HEK293 (cell line): ENCODE results near the gene CCDC24.

Experiments
- CTCF ChIA-PET: fragments of 350-600 bp; formaldehyde crosslinking; extraction: SDS; loops from one replicate; lab custom pipeline; 2021; ENCODE audit warnings: antibody characterized with exemption; lab: Yijun Ruan, JAX
- POLR2A ChIA-PET: fragments of 300-600 bp; formaldehyde crosslinking; extraction: SDS; loops from one replicate; lab custom pipeline; 2020; ENCODE audit warnings: antibody characterized with exemption, inconsistent platforms; lab: Yijun Ruan, JAX
- H3K27ac ChIP-seq: fragments of 200-500 bp; sonication (Bioruptor generic); 2 replicates; pipeline ENCODE4 v1.5.1; 2014; ENCODE audit warnings: low read depth, low read length, control low read depth, inconsistent platforms; ENCODE audit errors: extremely low read depth
- H3K36me3 ChIP-seq, 2 experiments: fragments of 200-500 bp in 1 of 2; sonication (Bioruptor generic) in 1 of 2; 1 replicate in 1 of 2; 2 replicates in 1 of 2; pipeline ENCODE4 v1.5.1; 2014 to 2017; ENCODE audit warnings: inconsistent platforms in 2 of 2, low read length in 2 of 2; ENCODE audit not compliant: control insufficient read depth in 2 of 2, insufficient read depth in 1 of 2
- H3K4me1 ChIP-seq: fragments of 200-500 bp; sonication (Bioruptor generic); 2 replicates; pipeline ENCODE4 v1.5.1; 2014; ENCODE audit warnings: mild to moderate bottlenecking, low read length, inconsistent platforms; ENCODE audit not compliant: control insufficient read depth, insufficient read depth
- H3K4me3 ChIP-seq: 2 replicates; pipeline ENCODE4 v1.5.1; 2011; ENCODE audit warnings: low read depth, mild to moderate bottlenecking, control low read depth, low read length, moderate library complexity
- H3K9me3 ChIP-seq: fragments of 200-500 bp; sonication (Bioruptor generic); 2 replicates; pipeline ENCODE4 v1.5.1; 2014; ENCODE audit warnings: low read depth, low read length, inconsistent platforms; ENCODE audit not compliant: control insufficient read depth, insufficient read depth
- GLIS2 ChIP-seq: fragments of 450-650 bp; formaldehyde crosslinking; IDR thresholded peaks from 2 replicates; pipeline ENCODE4 v1.5.1; 2016; ENCODE audit warnings: missing biosample characterization, missing genetic modification characterization
- KLF7 ChIP-seq: fragments of 450-650 bp; formaldehyde crosslinking; IDR thresholded peaks from 2 replicates; pipeline ENCODE4 v1.5.1; 2016; ENCODE audit warnings: missing biosample characterization, missing genetic modification characterization, borderline replicate concordance
- MEIS1 ChIP-seq: sonication (generic); formaldehyde crosslinking; IDR thresholded peaks from 2 replicates; pipeline ENCODE4 v1.8.1; 2022; ENCODE audit warnings: missing genetic modification reagents, mild to moderate bottlenecking, borderline replicate concordance
- REPIN1 ChIP-seq: fragments of 450-650 bp; formaldehyde crosslinking; IDR thresholded peaks from 2 replicates; pipeline ENCODE4 v1.5.1; 2017; ENCODE audit warnings: missing biosample characterization, missing genetic modification characterization, low read depth
- ZBTB21 ChIP-seq: fragments of 450-650 bp; formaldehyde crosslinking; IDR thresholded peaks from 2 replicates; pipeline ENCODE4 v1.5.1; 2017; ENCODE audit warnings: missing biosample characterization, missing genetic modification characterization
- ZFP41 ChIP-seq: fragments of 450-650 bp; formaldehyde crosslinking; IDR thresholded peaks from 2 replicates; pipeline ENCODE4 v1.5.1; 2016; ENCODE audit warnings: missing biosample characterization, missing genetic modification characterization, borderline replicate concordance
- ZFP69B ChIP-seq: fragments of 450-650 bp; formaldehyde crosslinking; IDR thresholded peaks from 2 replicates; pipeline ENCODE4 v1.5.1; 2016; ENCODE audit warnings: missing biosample characterization, missing genetic modification characterization
- ZNF133 ChIP-seq: fragments of 450-650 bp; formaldehyde crosslinking; IDR thresholded peaks from 2 replicates; pipeline ENCODE4 v1.5.1; 2016; ENCODE audit warnings: missing biosample characterization, missing genetic modification characterization
- ZNF24 ChIP-seq: fragments of 450-650 bp; formaldehyde crosslinking; IDR thresholded peaks from 2 replicates; pipeline ENCODE4 v1.5.1; 2016; ENCODE audit warnings: missing biosample characterization, missing genetic modification characterization
- ZNF341 ChIP-seq: fragments of 450-650 bp; formaldehyde crosslinking; IDR thresholded peaks from 2 replicates; pipeline ENCODE4; 2016; ENCODE audit warnings: low read depth, missing biosample characterization, missing genetic modification characterization
- ZNF560 ChIP-seq: fragments of 450-650 bp; formaldehyde crosslinking; IDR thresholded peaks from 2 replicates; pipeline ENCODE4 v1.5.1; 2017; ENCODE audit warnings: missing biosample characterization, missing genetic modification characterization, borderline replicate concordance
- ZNF610 ChIP-seq: fragments of 450-650 bp; formaldehyde crosslinking; IDR thresholded peaks from 2 replicates; pipeline ENCODE4 v1.5.1; 2016; ENCODE audit warnings: missing biosample characterization, missing genetic modification characterization, borderline replicate concordance
- ZNF621 ChIP-seq: fragments of 450-650 bp; formaldehyde crosslinking; IDR thresholded peaks from 2 replicates; pipeline ENCODE4 v1.5.1; 2017; ENCODE audit warnings: missing biosample characterization, missing genetic modification characterization
- ZNF629 ChIP-seq: fragments of 450-650 bp; formaldehyde crosslinking; IDR thresholded peaks from 2 replicates; pipeline ENCODE4 v1.5.1; 2017; ENCODE audit warnings: missing biosample characterization, missing genetic modification characterization
- ZNF654 ChIP-seq: fragments of 450-650 bp; formaldehyde crosslinking; IDR thresholded peaks from 2 replicates; pipeline ENCODE4 v1.5.1; 2016; ENCODE audit warnings: low read depth, missing biosample characterization, missing genetic modification characterization
- ZNF76 ChIP-seq: fragments of 450-650 bp; formaldehyde crosslinking; IDR thresholded peaks from 2 replicates; pipeline ENCODE4; 2016; ENCODE audit warnings: low read depth, missing biosample characterization, missing genetic modification characterization, borderline replicate concordance
- ZSCAN30 ChIP-seq: fragments of 450-650 bp; IDR thresholded peaks from 2 replicates; pipeline ENCODE4 v1.5.1; 2018; ENCODE audit warnings: missing biosample characterization, mild to moderate bottlenecking, missing genetic modification characterization, moderate library complexity
- TF ChIP-seq, protein P1 (sequence below): fragments of 450-650 bp; formaldehyde crosslinking; IDR thresholded peaks from 2 replicates; pipeline ENCODE4 v1.5.1; 2016; ENCODE audit warnings: missing biosample characterization, missing genetic modification characterization
- TF ChIP-seq, protein P2 (sequence below): fragments of 450-650 bp; formaldehyde crosslinking; IDR thresholded peaks from 2 replicates; pipeline ENCODE4 v1.5.1; 2016; ENCODE audit warnings: missing biosample characterization, missing genetic modification characterization
- TF ChIP-seq, protein P3 (sequence below): fragments of 450-650 bp; formaldehyde crosslinking; IDR thresholded peaks from 2 replicates; pipeline ENCODE4 v1.5.1; 2016; ENCODE audit warnings: missing biosample characterization, missing genetic modification characterization
- TF ChIP-seq, protein P4 (sequence below): fragments of 450-650 bp; formaldehyde crosslinking; IDR thresholded peaks from 2 replicates; pipeline ENCODE4 v1.5.1; 2016; ENCODE audit warnings: missing biosample characterization, missing genetic modification characterization
- TF ChIP-seq, protein P5 (sequence below): fragments of 450-650 bp; formaldehyde crosslinking; IDR thresholded peaks from 2 replicates; pipeline ENCODE4 v1.5.1; 2016; ENCODE audit warnings: missing biosample characterization, missing genetic modification characterization, borderline replicate concordance

The CCDC24 gene

DNA sequence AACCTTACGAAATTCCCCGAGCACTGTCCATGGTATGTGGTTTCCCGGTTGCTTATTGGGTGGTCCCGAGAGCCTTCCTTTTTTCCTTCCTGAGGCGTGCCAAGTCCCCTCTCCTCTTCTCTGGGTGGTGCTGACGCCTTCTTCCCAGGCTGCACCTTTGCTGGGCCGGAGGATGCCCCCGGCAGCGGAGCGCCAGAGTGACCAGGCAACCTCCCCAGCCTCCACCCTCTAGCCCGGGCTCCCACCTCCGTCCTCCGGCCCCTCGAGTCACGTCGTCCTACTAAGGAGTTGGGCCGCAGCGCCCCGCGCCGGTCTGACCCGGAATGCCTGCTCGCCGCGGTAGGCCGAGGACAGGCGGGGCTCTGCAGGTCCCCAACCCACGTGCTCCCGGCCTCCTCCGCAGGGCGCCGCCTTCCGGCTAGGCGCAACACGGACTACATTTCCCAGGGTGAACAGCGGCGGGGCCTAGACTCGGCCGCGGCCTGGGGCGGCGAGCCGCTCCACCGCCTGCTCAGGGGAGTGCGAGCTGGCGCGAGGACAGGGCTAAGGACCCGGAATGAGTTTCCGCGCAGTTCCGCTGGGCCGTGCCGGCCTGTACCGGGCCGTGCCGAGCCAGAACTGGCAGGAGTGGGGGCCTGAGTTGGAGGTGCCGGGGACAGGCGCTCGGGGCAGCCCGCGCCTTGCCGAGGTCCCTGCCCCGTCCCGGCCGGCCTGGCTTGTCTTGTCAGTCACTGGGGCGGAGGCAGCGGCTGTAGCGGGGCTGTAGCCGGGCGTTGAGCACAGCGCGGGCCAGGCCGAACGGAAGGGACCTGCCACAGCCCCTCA lies 45.0 kb upstream of the CCDC24 start, which contains the start of gene IPO13 (continued):
- TF ChIP-seq, protein P1, sequence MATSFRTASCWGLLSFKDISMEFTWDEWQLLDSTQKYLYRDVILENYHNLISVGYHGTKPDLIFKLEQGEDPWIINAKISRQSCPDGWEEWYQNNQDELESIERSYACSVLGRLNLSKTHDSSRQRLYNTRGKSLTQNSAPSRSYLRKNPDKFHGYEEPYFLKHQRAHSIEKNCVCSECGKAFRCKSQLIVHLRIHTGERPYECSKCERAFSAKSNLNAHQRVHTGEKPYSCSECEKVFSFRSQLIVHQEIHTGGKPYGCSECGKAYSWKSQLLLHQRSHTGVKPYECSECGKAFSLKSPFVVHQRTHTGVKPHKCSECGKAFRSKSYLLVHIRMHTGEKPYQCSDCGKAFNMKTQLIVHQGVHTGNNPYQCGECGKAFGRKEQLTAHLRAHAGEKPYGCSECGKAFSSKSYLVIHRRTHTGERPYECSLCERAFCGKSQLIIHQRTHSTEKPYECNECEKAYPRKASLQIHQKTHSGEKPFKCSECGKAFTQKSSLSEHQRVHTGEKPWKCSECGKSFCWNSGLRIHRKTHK (tag by site-specific recombination), result no peak
- TF ChIP-seq, protein P2, sequence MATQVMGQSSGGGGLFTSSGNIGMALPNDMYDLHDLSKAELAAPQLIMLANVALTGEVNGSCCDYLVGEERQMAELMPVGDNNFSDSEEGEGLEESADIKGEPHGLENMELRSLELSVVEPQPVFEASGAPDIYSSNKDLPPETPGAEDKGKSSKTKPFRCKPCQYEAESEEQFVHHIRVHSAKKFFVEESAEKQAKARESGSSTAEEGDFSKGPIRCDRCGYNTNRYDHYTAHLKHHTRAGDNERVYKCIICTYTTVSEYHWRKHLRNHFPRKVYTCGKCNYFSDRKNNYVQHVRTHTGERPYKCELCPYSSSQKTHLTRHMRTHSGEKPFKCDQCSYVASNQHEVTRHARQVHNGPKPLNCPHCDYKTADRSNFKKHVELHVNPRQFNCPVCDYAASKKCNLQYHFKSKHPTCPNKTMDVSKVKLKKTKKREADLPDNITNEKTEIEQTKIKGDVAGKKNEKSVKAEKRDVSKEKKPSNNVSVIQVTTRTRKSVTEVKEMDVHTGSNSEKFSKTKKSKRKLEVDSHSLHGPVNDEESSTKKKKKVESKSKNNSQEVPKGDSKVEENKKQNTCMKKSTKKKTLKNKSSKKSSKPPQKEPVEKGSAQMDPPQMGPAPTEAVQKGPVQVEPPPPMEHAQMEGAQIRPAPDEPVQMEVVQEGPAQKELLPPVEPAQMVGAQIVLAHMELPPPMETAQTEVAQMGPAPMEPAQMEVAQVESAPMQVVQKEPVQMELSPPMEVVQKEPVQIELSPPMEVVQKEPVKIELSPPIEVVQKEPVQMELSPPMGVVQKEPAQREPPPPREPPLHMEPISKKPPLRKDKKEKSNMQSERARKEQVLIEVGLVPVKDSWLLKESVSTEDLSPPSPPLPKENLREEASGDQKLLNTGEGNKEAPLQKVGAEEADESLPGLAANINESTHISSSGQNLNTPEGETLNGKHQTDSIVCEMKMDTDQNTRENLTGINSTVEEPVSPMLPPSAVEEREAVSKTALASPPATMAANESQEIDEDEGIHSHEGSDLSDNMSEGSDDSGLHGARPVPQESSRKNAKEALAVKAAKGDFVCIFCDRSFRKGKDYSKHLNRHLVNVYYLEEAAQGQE (tag by site-specific recombination), result peak; percentile 99
- no peak; the same call in 1 of the 2 replicates for TF ChIP-seq REPIN1
- TF ChIP-seq ZBTB21 (tag by site-specific recombination), result no peak
- TF ChIP-seq ZNF654 (tag by site-specific recombination), result peak; percentile 18
- TF ChIP-seq ZNF629, result peak; percentile 86
- TF ChIP-seq ZNF24 (tag by site-specific recombination), result peak; percentile 89
- peak; percentile 72; the same call in 1 of the 2 replicates for TF ChIP-seq ZNF610
- TF ChIP-seq, protein P3, sequence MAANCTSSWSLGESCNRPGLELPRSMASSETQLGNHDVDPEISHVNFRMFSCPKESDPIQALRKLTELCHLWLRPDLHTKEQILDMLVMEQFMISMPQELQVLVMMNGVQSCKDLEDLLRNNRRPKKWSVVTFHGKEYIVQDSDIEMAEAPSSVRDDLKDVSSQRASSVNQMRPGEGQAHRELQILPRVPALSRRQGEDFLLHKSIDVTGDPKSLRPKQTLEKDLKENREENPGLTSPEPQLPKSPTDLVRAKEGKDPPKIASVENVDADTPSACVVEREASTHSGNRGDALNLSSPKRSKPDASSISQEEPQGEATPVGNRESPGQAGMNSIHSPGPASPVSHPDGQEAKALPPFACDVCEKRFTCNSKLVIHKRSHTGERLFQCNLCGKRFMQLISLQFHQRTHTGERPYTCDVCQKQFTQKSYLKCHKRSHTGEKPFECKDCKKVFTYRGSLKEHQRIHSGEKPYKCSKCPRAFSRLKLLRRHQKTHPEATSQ (tag by site-specific recombination), result 0 out of 2 replicates have a peak, but pooled peaks have one; percentile 50
- TF ChIP-seq ZFP69B, result no peak; the same call in none of the 2 replicates
- peak; percentile 99 for TF ChIP-seq ZNF76 (tag by site-specific recombination)
- TF ChIP-seq, all 188 proteins: peak for 77

DNA sequence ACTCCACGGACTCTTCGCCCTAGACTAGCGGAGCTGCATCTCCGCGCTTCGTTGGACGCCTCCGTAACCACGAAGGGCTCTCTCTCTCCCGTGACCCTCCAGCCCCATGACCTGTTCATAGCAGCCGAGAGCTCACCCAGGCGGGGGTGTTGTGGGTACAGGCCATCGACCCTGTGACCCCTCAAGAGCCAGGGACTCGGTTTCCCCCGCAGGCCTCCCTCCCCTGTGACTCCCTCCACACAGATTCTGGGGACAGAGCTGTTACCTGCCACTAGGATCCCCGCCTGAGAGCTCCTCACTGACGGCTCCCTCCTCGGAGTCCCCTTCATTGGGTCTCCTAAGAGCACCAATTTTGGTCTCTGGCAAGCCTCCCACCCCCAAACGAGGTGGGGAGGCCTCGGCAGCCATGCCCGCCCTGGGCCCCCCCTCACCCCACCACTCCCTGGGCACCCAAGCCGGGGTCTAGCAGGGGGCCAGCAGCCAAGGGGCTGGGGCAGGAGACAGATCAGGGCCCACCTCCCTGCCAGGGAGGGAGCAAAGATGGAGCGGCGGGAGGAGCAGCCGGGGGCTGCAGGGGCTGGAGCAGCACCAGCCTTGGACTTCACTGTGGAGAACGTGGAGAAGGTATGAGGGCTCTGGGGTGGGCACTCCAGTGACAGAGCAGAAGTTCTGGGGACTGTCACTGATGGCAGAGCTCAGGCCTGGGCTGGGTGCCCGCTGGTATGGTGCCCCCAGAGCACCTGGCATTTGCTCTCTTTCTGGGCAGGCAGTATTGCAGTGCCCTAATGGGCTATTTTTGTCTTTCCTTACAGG lies 44.1 kb upstream of the CCDC24 start:
- H3K27ac ChIP-seq, result peak overlapping the region; percentile 89
- POLR2A ChIA-PET, result interaction anchor here (0.8 to 2.7 kb wide), 12 partner anchors 9 to 589 kb away, joined by 3 to 15 read pairs (median 4); partner anchors contain the start of genes ARTN, ATP6V0B, CDC20 and DPH2
- TF ChIP-seq ZSCAN30, result no peak
- TF ChIP-seq, protein P4, sequence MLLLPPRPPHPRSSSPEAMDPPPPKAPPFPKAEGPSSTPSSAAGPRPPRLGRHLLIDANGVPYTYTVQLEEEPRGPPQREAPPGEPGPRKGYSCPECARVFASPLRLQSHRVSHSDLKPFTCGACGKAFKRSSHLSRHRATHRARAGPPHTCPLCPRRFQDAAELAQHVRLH (tag by site-specific recombination), result no peak
- TF ChIP-seq GLIS2 (tag by site-specific recombination), result peak; percentile 45; the same call in 1 of the 2 replicates
- no peak for TF ChIP-seq ZNF133 (tag by site-specific recombination)
- TF ChIP-seq ZNF560 (tag by site-specific recombination), result no peak
- TF ChIP-seq, protein P5, sequence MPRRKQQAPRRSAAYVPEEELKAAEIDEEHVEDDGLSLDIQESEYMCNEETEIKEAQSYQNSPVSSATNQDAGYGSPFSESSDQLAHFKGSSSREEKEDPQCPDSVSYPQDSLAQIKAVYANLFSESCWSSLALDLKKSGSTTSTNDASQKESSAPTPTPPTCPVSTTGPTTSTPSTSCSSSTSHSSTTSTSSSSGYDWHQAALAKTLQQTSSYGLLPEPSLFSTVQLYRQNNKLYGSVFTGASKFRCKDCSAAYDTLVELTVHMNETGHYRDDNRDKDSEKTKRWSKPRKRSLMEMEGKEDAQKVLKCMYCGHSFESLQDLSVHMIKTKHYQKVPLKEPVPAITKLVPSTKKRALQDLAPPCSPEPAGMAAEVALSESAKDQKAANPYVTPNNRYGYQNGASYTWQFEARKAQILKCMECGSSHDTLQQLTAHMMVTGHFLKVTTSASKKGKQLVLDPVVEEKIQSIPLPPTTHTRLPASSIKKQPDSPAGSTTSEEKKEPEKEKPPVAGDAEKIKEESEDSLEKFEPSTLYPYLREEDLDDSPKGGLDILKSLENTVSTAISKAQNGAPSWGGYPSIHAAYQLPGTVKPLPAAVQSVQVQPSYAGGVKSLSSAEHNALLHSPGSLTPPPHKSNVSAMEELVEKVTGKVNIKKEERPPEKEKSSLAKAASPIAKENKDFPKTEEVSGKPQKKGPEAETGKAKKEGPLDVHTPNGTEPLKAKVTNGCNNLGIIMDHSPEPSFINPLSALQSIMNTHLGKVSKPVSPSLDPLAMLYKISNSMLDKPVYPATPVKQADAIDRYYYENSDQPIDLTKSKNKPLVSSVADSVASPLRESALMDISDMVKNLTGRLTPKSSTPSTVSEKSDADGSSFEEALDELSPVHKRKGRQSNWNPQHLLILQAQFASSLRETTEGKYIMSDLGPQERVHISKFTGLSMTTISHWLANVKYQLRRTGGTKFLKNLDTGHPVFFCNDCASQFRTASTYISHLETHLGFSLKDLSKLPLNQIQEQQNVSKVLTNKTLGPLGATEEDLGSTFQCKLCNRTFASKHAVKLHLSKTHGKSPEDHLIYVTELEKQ, result no peak
- TF ChIP-seq ZNF621, result no peak
- TF ChIP-seq ZNF341 (tag by site-specific recombination), result peak; percentile 49
- no peak for TF ChIP-seq ZFP41 (tag by site-specific recombination)
- 0 out of 2 replicates have a peak, but pooled peaks have one; percentile 1 for TF ChIP-seq KLF7 (tag by site-specific recombination)
- no peak for TF ChIP-seq MEIS1 (CRISPR knock-in tag)

More for the DNA sequence above, 44.1 kb upstream of the CCDC24 start:
- Histone ChIP-seq H3K4me1 (0 out of 2 replicates have a peak, but pooled peaks cover 4% of the 10 kb centered on the region), H3K4me3 (peak overlapping the region; percentile 85), H3K36me3 (peaks cover 0 to 34% of the 10 kb centered on the region in 2 experiments; a peak in 1 of 3 replicates), H3K9me3 (no peaks in the 10 kb centered on the region)
- CTCF ChIA-PET, result interaction anchor here (0.5 to 6.4 kb wide), 7 partner anchors 13 to 1192 kb away, joined by 3 to 79 read pairs (median 5); partner anchors contain the start of gene ARTN
